Measurements from ENCODE around the gene TRAF7.

DNA sequence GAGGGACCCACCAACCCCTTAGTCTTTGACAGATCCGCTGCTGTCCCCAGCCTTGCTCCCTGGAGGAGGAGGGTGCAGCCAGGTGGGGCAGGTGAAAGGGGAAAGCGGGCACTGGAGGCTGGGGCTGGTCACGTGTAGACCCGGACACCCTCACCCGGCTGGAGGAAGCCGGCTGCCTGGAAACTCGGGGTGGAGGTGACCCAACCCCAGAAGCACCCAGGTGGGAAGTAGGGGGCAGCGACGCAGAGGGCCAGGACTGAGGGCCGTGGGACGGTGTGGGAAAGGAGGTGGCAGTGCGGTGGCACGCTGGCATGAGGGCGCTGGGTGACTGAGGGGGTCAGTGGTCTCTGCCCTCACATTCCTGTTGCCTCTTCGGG lies 2.7 kb downstream of the TRAF7 start:
- TF ChIP-seq POLR2A (IDR thresholded peaks at IDR 0.05; ENCODE audit: low read depth): no peak
- TF ChIP-seq, protein P1, sequence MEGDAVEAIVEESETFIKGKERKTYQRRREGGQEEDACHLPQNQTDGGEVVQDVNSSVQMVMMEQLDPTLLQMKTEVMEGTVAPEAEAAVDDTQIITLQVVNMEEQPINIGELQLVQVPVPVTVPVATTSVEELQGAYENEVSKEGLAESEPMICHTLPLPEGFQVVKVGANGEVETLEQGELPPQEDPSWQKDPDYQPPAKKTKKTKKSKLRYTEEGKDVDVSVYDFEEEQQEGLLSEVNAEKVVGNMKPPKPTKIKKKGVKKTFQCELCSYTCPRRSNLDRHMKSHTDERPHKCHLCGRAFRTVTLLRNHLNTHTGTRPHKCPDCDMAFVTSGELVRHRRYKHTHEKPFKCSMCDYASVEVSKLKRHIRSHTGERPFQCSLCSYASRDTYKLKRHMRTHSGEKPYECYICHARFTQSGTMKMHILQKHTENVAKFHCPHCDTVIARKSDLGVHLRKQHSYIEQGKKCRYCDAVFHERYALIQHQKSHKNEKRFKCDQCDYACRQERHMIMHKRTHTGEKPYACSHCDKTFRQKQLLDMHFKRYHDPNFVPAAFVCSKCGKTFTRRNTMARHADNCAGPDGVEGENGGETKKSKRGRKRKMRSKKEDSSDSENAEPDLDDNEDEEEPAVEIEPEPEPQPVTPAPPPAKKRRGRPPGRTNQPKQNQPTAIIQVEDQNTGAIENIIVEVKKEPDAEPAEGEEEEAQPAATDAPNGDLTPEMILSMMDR (IDR thresholded peaks at IDR 0.05): no peak
